GM12801 (cell line): ENCODE measurements around the gene ACTG2.

ENCODE experiments used
- CTCF ChIP-seq: IDR thresholded peaks from one replicate; pipeline ENCODE4 v1.5.1; 2011; ENCODE audit warnings: control low read depth; ENCODE audit not compliant: insufficient read length; ENCODE audit errors: extremely low read depth

Gene ACTG2

GRCh38 chr2:73892631-73893329, at the start of gene ACTG2:
TSS of gene ACTG2 (plus strand) at chr2:73893008. CDS start at chr2:73901312, 8,304 bp downstream.
- TF ChIP-seq CTCF = no peak

GRCh38 chr2:73844087-73844486, 48.7 kb upstream of the ACTG2 start:
- TF ChIP-seq CTCF = no peak

GRCh38 chr2:73850009-73850408, 42.8 kb upstream of the ACTG2 start:
- no peak for TF ChIP-seq CTCF

GRCh38 chr2:73851274-73851673, 41.5 kb upstream of the ACTG2 start:
- TF ChIP-seq CTCF = no peak

GRCh38 chr2:73852020-73852419, 40.8 kb upstream of the ACTG2 start:
- no peak for TF ChIP-seq CTCF

- no peak for TF ChIP-seq CTCF
Observed at GRCh38 chr2:73855526-73855925, 37.3 kb upstream of the ACTG2 start.

- no peak for TF ChIP-seq CTCF
Observed at GRCh38 chr2:73856214-73856613, 36.6 kb upstream of the ACTG2 start.
